BJ (cell line): ENCODE data around the gene IDNK. TPM values are rescaled to one million over a fixed set of nuclear protein-coding genes. Genes with fewer than 3 reads are reported as not detected.

Experiments
- CTCF ChIA-PET: fragments of 350-600 bp; formaldehyde crosslinking; extraction: SDS; loops from one replicate; lab custom pipeline; 2021; ENCODE audit warnings: antibody characterized with exemption, inconsistent platforms; lab: Yijun Ruan, JAX
- POLR2A ChIA-PET: fragments of 300-600 bp; sonication (Branson Sonifier 250); formaldehyde crosslinking; extraction: SDS; loops from one replicate; lab custom pipeline; 2021; ENCODE audit warnings: antibody characterized with exemption; lab: Charles Lee
- DNase-seq: peaks from one replicate; pipeline ENCODE4 v3.0.0-alpha.2; 2011; ENCODE audit warnings: low read depth
- H3K27me3 ChIP-seq: 2 replicates; pipeline ENCODE4 v1.6.0; 2011; ENCODE audit warnings: low read length; ENCODE audit not compliant: control insufficient read depth, insufficient read depth
- H3K36me3 ChIP-seq: 2 replicates; pipeline ENCODE4 v1.5.1; 2011; ENCODE audit warnings: low read length; ENCODE audit not compliant: control insufficient read depth, insufficient read depth
- H3K4me3 ChIP-seq: 2 replicates; pipeline ENCODE4 v1.5.1; 2011; ENCODE audit warnings: low read depth, mild to moderate bottlenecking, control low read depth, low read length
- CTCF ChIP-seq: IDR thresholded peaks from 2 replicates; pipeline ENCODE4 v1.5.1; 2011; ENCODE audit warnings: low read depth, mild to moderate bottlenecking, control low read depth, inconsistent platforms, low read length, moderate library complexity; ENCODE audit not compliant: insufficient read depth
- polyA minus RNA-seq: library from RNA; depleted of rRNA, polyadenylated mRNA; stranded (reverse); fragments of >200 nt; gene quantifications from 2 replicates; pipeline ENCODE4 v1.2.3, GENCODE V29; 2011; rRNA and poly(A)+ RNA removed
- polyA plus RNA-seq: library from polyadenylated mRNA; depleted of rRNA; stranded (reverse); fragments of >200 nt; gene quantifications from 2 replicates; pipeline ENCODE4 v1.2.3, GENCODE V29; 2011; rRNA removed

Gene IDNK
- polyA plus RNA-seq = 2.7 and 3.5 TPM in 2 replicates
- 0.85 and 1.6 TPM in 2 replicates for polyA minus RNA-seq

DNA sequence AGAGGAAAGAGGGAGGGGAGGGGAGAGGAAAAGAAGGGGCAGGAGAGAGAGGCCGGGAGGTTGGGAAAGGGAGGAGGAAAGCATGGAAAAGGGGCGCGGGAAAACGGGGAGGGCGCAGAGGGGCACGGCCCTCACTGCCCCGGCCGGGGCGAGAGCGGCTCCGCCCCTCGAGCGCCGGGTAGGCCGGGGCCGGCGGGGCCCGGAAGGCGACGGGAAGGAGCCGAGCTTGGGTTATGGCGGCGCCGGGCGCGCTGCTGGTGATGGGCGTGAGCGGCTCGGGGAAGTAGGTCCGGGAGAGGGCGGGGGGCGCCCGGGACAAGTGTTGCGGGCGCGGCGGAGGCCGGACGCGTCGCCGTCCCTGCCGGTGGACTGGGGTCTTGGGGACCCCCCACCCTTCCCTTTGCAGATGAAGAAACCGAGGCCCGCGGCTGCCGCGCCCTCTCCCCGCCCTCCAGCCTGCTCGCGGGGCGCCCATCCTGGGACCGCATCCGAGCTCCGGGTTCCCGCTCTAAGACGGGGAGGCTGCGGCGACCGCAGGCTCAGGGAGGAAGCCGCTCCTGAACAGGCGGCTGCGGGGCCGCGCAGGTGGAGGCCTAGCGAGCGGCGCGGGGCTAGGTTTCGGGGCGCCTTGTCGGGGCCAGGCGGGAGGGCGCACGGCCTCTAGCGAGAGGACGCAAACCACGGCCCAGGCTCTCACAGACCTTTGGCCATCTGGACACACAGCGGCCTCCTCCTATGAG, at the start of gene IDNK:
Gene IDNK, plus strand, starts transcription at position 205 of the 740 bp plus-strand sequence. Its CDS starts 29 bp downstream, at position 234.
- POLR2A ChIA-PET = no interaction called here
- Histone ChIP-seq H3K27me3 (no peaks in the 10 kb centered on the region), H3K4me3 (peak within 1 kb of the TSS; percentile 65), H3K36me3 (peaks cover 2% of the 10 kb centered on the region; the same call in 1 of the 2 replicates)
- CTCF ChIA-PET = interaction anchor here (0.6 to 3.2 kb wide), 5 partner anchors 23 to 1997 kb away, joined by 3 to 15 read pairs (median 3); no protein-coding TSS in a partner anchor
- no peak for DNase-seq
- TF ChIP-seq CTCF = no peak

GRCh38 chr9:83574482-83574881, 48.5 kb upstream of the IDNK start:
- POLR2A ChIA-PET = no interaction called here
- CTCF ChIA-PET = interaction anchor here (1.0 to 1.6 kb wide), 3 partner anchors 10 to 22 kb away, joined by 3 read pairs; no protein-coding TSS in a partner anchor

GRCh38 chr9:83582029-83582428, 40.9 kb upstream of the IDNK start:
- no peak for TF ChIP-seq CTCF
- DNase-seq = no peak
- ChIA-PET POLR2A (no interaction called here), CTCF (no interaction called here)
- Histone ChIP-seq H3K27me3 (no peaks in the 10 kb centered on the region), H3K36me3 (no peaks in the 10 kb centered on the region), H3K4me3 (no peak overlapping the region)

More at GRCh38 chr9:83574482-83574881, 48.5 kb upstream of the IDNK start:
- H3K4me3 ChIP-seq = no peak overlapping the region
- no peak for DNase-seq
- H3K27me3 ChIP-seq = no peaks in the 10 kb centered on the region
- no peaks in the 10 kb centered on the region for H3K36me3 ChIP-seq
- no peak for TF ChIP-seq CTCF

DNA sequence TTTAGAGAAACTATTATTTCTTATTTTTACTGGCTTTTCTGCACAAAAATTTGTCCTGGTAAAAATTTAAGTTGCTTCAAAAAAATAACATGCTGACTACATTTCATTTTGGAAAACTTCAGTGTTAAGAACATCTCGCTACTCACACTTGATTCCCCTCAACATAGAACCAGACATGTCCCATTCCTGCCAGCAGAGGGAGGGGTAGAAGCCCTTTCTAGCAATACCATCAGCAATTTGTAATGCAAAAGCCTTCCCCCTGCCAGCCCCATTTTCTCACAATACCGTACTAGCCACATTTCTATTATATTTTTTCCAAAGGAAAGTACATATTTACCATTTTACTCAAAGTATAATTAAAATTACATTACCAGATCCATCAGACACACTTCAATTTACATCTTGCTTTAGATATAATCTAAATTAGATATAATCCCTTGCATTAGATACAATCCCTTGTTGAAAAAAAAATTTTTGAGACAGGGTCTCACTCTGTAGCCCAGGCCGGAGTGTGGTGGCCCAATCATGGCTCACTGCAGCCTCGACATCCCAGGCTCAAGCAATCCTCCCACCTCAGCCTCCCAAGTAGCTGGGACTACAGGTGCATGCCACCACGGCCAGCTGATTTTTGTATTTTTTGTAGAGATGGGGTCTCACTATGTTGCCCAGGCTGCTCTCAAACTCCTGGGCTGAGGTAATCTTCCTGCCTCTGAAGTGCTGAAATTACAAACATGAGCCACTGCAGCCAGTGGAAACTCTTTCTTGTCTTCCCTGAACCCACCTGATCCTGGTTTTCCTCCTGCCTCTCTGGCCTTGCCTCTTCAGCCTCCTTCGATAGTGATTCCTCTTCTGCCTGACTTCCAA, 39.6 kb upstream of the IDNK start:
- H3K4me3 ChIP-seq = no peak overlapping the region
- no peaks in the 10 kb centered on the region for H3K27me3 ChIP-seq
- POLR2A ChIA-PET = no interaction called here
- H3K36me3 ChIP-seq = no peaks in the 10 kb centered on the region
- peak; percentile 83 for TF ChIP-seq CTCF
- DNase-seq = peak; percentile 10
- CTCF ChIA-PET = interaction anchor here (0.7 to 1.3 kb wide), 4 partner anchors 9 to 41 kb away, joined by 3 to 4 read pairs (median 4); no protein-coding TSS in a partner anchor
